Loucy (cell line): ENCODE results near the gene C15orf40.

Source experiments
- H2AFZ ChIP-seq: fragments of 200-600 bp; sonication (generic); 2 replicates; pipeline ENCODE4 v1.6.0; 2016; ENCODE audit warnings: antibody characterized with exemption, mild to moderate bottlenecking, low read length, moderate library complexity
- H3F3A ChIP-seq: fragments of 200-600 bp; 2 replicates; pipeline ENCODE4 v1.6.0; 2016; ENCODE audit warnings: antibody characterized with exemption, low read depth, mild to moderate bottlenecking
- H3K27me3 ChIP-seq: fragments of 200-600 bp; sonication (generic); 2 replicates; pipeline ENCODE4 v1.6.1; 2014; ENCODE audit warnings: low read length, mild to moderate bottlenecking; ENCODE audit not compliant: insufficient read depth, poor library complexity, severe bottlenecking
- H3K36me3 ChIP-seq: fragments of 200-600 bp; sonication (generic); 2 replicates; pipeline ENCODE4 v1.6.1; 2016; ENCODE audit warnings: low read length; ENCODE audit not compliant: insufficient read depth
- H3K4me1 ChIP-seq: fragments of 200-600 bp; sonication (generic); 2 replicates; pipeline ENCODE4 v1.5.1; 2014; ENCODE audit warnings: low read length, mild to moderate bottlenecking; ENCODE audit not compliant: insufficient read depth, poor library complexity, severe bottlenecking
- H3K4me2 ChIP-seq: fragments of 200-600 bp; sonication (generic); 2 replicates; pipeline ENCODE4 v1.6.0; 2014; ENCODE audit warnings: antibody characterized with exemption, low read length, low read depth, mild to moderate bottlenecking; ENCODE audit not compliant: poor library complexity, severe bottlenecking
- H3K4me3 ChIP-seq: fragments of 200-600 bp; sonication (generic); 2 replicates; pipeline ENCODE4 v1.5.1; 2014; ENCODE audit warnings: low read length, mild to moderate bottlenecking, mixed read lengths; ENCODE audit not compliant: poor library complexity, severe bottlenecking
- H3K79me2 ChIP-seq: fragments of 200-600 bp; sonication (generic); 2 replicates; pipeline ENCODE4 v1.6.1; 2014; ENCODE audit warnings: low read length; ENCODE audit not compliant: insufficient read depth
- H3K9ac ChIP-seq: fragments of 200-600 bp; sonication (generic); 2 replicates; pipeline ENCODE4 v1.6.0; 2014; ENCODE audit warnings: mild to moderate bottlenecking, low read depth, low read length, moderate library complexity; ENCODE audit not compliant: poor library complexity, severe bottlenecking
- H3K9me2 ChIP-seq: fragments of 200-600 bp; sonication (generic); replicated peaks from 2 replicates; pipeline ENCODE4 v1.6.1; 2016; ENCODE audit warnings: low read depth, low read length, mixed read lengths
- H3K9me3 ChIP-seq: fragments of 200-600 bp; sonication (generic); 2 replicates; pipeline ENCODE4 v1.6.1; 2014; ENCODE audit warnings: mild to moderate bottlenecking, antibody characterized with exemption, low read length, low read depth; ENCODE audit not compliant: insufficient read depth
- H4K20me1 ChIP-seq: fragments of 200-600 bp; sonication (generic); 2 replicates; pipeline ENCODE4 v1.6.0; 2014; ENCODE audit warnings: antibody characterized with exemption, low read length, mild to moderate bottlenecking; ENCODE audit not compliant: insufficient read depth, poor library complexity, severe bottlenecking
- CTCF ChIP-seq: fragments of 200-600 bp; sonication (generic); conservative IDR thresholded peaks from 2 replicates; pipeline ENCODE4 v1.5.1; 2014; ENCODE audit warnings: mild to moderate bottlenecking, antibody characterized with exemption, low read length
- EZH2phosphoT487 ChIP-seq: fragments of 200-600 bp; IDR thresholded peaks from 2 replicates; pipeline ENCODE4 v1.6.1; 2018; ENCODE audit warnings: antibody characterized with exemption, mild to moderate bottlenecking, moderate library complexity, borderline replicate concordance

Gene C15orf40

GRCh38 chr15:83018436-83018835, 7.0 kb upstream of the C15orf40 start:
- H3K27me3 ChIP-seq: no peaks in the 10 kb centered on the region
- H3K4me1 ChIP-seq: peaks cover 11% of the 10 kb centered on the region
- H3K36me3 ChIP-seq: peaks cover 51% of the 10 kb centered on the region; the same call in 1 of the 2 replicates
- no peaks in the 10 kb centered on the region for H3K9me3 ChIP-seq
- H3K79me2 ChIP-seq: 0 out of 2 replicates have a peak, but pooled peaks cover 2% of the 10 kb centered on the region
- no peaks in the 10 kb centered on the region for H3K9me2 ChIP-seq
- H3K4me3 ChIP-seq: no peak overlapping the region
- H3K4me2 ChIP-seq: no peak overlapping the region
- no peak overlapping the region for H2AFZ ChIP-seq
- H4K20me1 ChIP-seq: no peaks in the 10 kb centered on the region
- no peak for TF ChIP-seq CTCF
- H3K9ac ChIP-seq: no peak overlapping the region
- H3F3A ChIP-seq: peaks cover 11% of the 10 kb centered on the region; the same call in 1 of the 2 replicates

- peaks cover 51% of the 10 kb centered on the region; the same call in 1 of the 2 replicates for H3K36me3 ChIP-seq
- H3K79me2 ChIP-seq: peaks cover 18% of the 10 kb centered on the region
- H4K20me1 ChIP-seq: no peaks in the 10 kb centered on the region
- H3K9me2 ChIP-seq: no peaks in the 10 kb centered on the region
- no peak overlapping the region for H3K4me2 ChIP-seq
- no peak overlapping the region for H3K9ac ChIP-seq
- no peaks in the 10 kb centered on the region for H3K27me3 ChIP-seq
- H3K4me1 ChIP-seq: peaks cover 23% of the 10 kb centered on the region
- H3F3A ChIP-seq: peaks cover 11% of the 10 kb centered on the region; the same call in 1 of the 2 replicates
- TF ChIP-seq CTCF (no peak), EZH2phosphoT487 (no peak)
- no peaks in the 10 kb centered on the region for H3K9me3 ChIP-seq
- H2AFZ ChIP-seq: no peak overlapping the region
- no peak overlapping the region for H3K4me3 ChIP-seq
Measured at GRCh38 chr15:83016906-83017305, 5.5 kb upstream of the C15orf40 start.

- TF ChIP-seq EZH2phosphoT487 (no peak), CTCF (no peak)
- Histone ChIP-seq H4K20me1 (peaks cover 8% of the 10 kb centered on the region), H3K9ac (no peak overlapping the region), H3K4me2 (no peak overlapping the region), H3F3A (peaks cover 11% of the 10 kb centered on the region; the same call in 1 of the 2 replicates), H3K9me2 (no peaks in the 10 kb centered on the region), H3K36me3 (peaks cover 40% of the 10 kb centered on the region; the same call in 1 of the 2 replicates), H3K79me2 (peaks cover 26% of the 10 kb centered on the region), H3K9me3 (no peaks in the 10 kb centered on the region), H2AFZ (no peak overlapping the region), H3K4me1 (peaks cover 28% of the 10 kb centered on the region), H3K4me3 (no peak overlapping the region), H3K27me3 (no peaks in the 10 kb centered on the region)
Measured at GRCh38 chr15:83015361-83015760, 3.9 kb upstream of the C15orf40 start.
